Tibial nerve (tissue), 4 donors: Measurements from ENCODE around the gene TLR5.

Experiments used
- EP300 ChIP-seq, 2 donors: sonication (generic); formaldehyde crosslinking; IDR thresholded peaks; one replicate each; pipeline ENCODE4 v1.6.1; 2017; ENCODE audit warnings: antibody characterized with exemption in 2 of 2, mild to moderate bottlenecking in 1 of 2
- TF ChIP-seq, protein P1 (sequence below), 5 experiments: fragments of 200-600 bp in 3 of 5; fragments of 450-650 bp in 2 of 5; sonication (generic) in 3 of 5; IDR thresholded peaks; one replicate each; pipeline ENCODE4 v1.5.1; 2016 to 2019; ENCODE audit warnings: antibody characterized with exemption in 5 of 5, mild to moderate bottlenecking in 3 of 5, moderate library complexity in 2 of 5

- no peak for TF ChIP-seq EP300 (IDR thresholded peaks at IDR 0.05)
- TF ChIP-seq, protein P1, sequence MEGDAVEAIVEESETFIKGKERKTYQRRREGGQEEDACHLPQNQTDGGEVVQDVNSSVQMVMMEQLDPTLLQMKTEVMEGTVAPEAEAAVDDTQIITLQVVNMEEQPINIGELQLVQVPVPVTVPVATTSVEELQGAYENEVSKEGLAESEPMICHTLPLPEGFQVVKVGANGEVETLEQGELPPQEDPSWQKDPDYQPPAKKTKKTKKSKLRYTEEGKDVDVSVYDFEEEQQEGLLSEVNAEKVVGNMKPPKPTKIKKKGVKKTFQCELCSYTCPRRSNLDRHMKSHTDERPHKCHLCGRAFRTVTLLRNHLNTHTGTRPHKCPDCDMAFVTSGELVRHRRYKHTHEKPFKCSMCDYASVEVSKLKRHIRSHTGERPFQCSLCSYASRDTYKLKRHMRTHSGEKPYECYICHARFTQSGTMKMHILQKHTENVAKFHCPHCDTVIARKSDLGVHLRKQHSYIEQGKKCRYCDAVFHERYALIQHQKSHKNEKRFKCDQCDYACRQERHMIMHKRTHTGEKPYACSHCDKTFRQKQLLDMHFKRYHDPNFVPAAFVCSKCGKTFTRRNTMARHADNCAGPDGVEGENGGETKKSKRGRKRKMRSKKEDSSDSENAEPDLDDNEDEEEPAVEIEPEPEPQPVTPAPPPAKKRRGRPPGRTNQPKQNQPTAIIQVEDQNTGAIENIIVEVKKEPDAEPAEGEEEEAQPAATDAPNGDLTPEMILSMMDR (IDR thresholded peaks at IDR 0.05), result no peak
Observed at GRCh38 chr1:223150443-223150842, 7.4 kb upstream of the TLR5 start.
